Measurements from ENCODE around the gene KIF24. TPM values are rescaled to one million over a fixed set of nuclear protein-coding genes. Genes with fewer than 3 reads are reported as not detected.
A peak's percentile ranks its signal among the peaks of the same experiment; 100 is the strongest.

Gene KIF24
- total RNA-seq, 3 donors from 2014 or later = 1.3 to 2.6 (median 1.3) TPM

GRCh38 chr9:34373749-34374148 lies 44.7 kb upstream of the KIF24 start:
- peaks cover 0 to 5% of the 10 kb centered on the region in 2 donors for H3K4me1 ChIP-seq
- H3K27ac ChIP-seq = peak overlapping the region in 1 of 2 donors; percentile 62
- DNase-seq (ENCODE audit: low spot score in 2 of 2) = no peak
- no peaks in the 10 kb centered on the region for H3K27me3 ChIP-seq
- H3K9me3 ChIP-seq = no peaks in the 10 kb centered on the region
- TF ChIP-seq CTCF (IDR thresholded peaks at IDR 0.05) (no peak), POLR2AphosphoS5 (IDR thresholded peaks at IDR 0.05) (no peak), POLR2A (IDR thresholded peaks at IDR 0.05) (no peak)
- intact Hi-C loops (cut with DNase I; ENCODE audit: low total_unique reads) = no loop called here
- H3K4me3 ChIP-seq = no peak overlapping the region
- H3K36me3 ChIP-seq = no peaks in the 10 kb centered on the region

GRCh38 chr9:34372467-34373011 lies 43.5 kb upstream of the KIF24 start:
- H3K36me3 ChIP-seq = no peaks in the 10 kb centered on the region
- H3K27ac ChIP-seq = peak overlapping the region; percentile 62 to 77
- no peaks in the 10 kb centered on the region for H3K9me3 ChIP-seq
- TF ChIP-seq POLR2AphosphoS5 (IDR thresholded peaks at IDR 0.05) = peak in 2 of 3 donors; percentile 30 to 55
- peak in 2 of 3 donors; percentile 38 to 52 for TF ChIP-seq CTCF (IDR thresholded peaks at IDR 0.05)
- no peak for TF ChIP-seq POLR2A (IDR thresholded peaks at IDR 0.05)
- intact Hi-C loops (cut with DNase I; ENCODE audit: low total_unique reads) = no loop called here
- H3K4me3 ChIP-seq = peak overlapping the region in 2 of 3 donors; percentile 15 to 53
- DNase-seq (ENCODE audit: low spot score in 2 of 2) = peak; percentile 75 to 88
- no peaks in the 10 kb centered on the region for H3K27me3 ChIP-seq
- H3K4me1 ChIP-seq = peaks cover 0 to 5% of the 10 kb centered on the region in 2 donors

GRCh38 chr9:34371886-34372466 lies 42.9 kb upstream of the KIF24 start:
- H3K4me3 ChIP-seq = peak overlapping the region in 2 of 3 donors; percentile 15 to 53
- no peaks in the 10 kb centered on the region for H3K27me3 ChIP-seq
- DNase-seq (ENCODE audit: low spot score in 2 of 2) = no peak
- peaks cover 0 to 5% of the 10 kb centered on the region in 2 donors for H3K4me1 ChIP-seq
- intact Hi-C loops (cut with DNase I; ENCODE audit: low total_unique reads) = no loop called here
- H3K9me3 ChIP-seq = no peaks in the 10 kb centered on the region
- H3K36me3 ChIP-seq = no peaks in the 10 kb centered on the region
- TF ChIP-seq POLR2AphosphoS5 (IDR thresholded peaks at IDR 0.05) (no peak), POLR2A (IDR thresholded peaks at IDR 0.05) (no peak), CTCF (IDR thresholded peaks at IDR 0.05) (no peak)
- peak overlapping the region; percentile 62 to 77 for H3K27ac ChIP-seq

GRCh38 chr9:34370970-34371880 lies 42.2 kb upstream of the KIF24 start:
- TF ChIP-seq POLR2A (IDR thresholded peaks at IDR 0.05) (no peak), POLR2AphosphoS5 (IDR thresholded peaks at IDR 0.05) (no peak), CTCF (IDR thresholded peaks at IDR 0.05) (no peak)
- peak overlapping the region in 2 of 3 donors; percentile 0 to 24 for H3K4me3 ChIP-seq
- peaks cover 0 to 5% of the 10 kb centered on the region in 2 donors for H3K4me1 ChIP-seq
- no peaks in the 10 kb centered on the region for H3K9me3 ChIP-seq
- intact Hi-C loops (cut with DNase I; ENCODE audit: low total_unique reads) = no loop called here
- H3K27ac ChIP-seq = no peak overlapping the region
- H3K36me3 ChIP-seq = no peaks in the 10 kb centered on the region
- no peaks in the 10 kb centered on the region for H3K27me3 ChIP-seq
- DNase-seq (ENCODE audit: low spot score in 2 of 2) = no peak
